Immature natural killer cell (primary cell): ENCODE data around the gene SMG6. TPM values are rescaled to one million over a fixed set of nuclear protein-coding genes. Genes with fewer than 3 reads are reported as not detected.
A peak's percentile ranks its signal among the peaks of the same experiment; 100 is the strongest.

ENCODE experiments used
- DNase-seq, 3 donors: peaks; one replicate each; pipeline ENCODE4 v3.0.0; 2022; ENCODE audit warnings: mixed read lengths in 1 of 3
- H3K27ac Mint-ChIP-seq, 6 donors: one replicate each; pipeline ENCODE4 v1.8.0; 2020; ENCODE audit warnings: mixed read lengths in 6 of 6, mild to moderate bottlenecking in 5 of 6, inconsistent platforms in 4 of 6, moderate library complexity in 3 of 6
- H3K27me3 Mint-ChIP-seq, 3 donors: one replicate each; pipeline ENCODE4 v1.8.0; 2020 to 2021; ENCODE audit warnings: low read depth in 3 of 3, mild to moderate bottlenecking in 3 of 3, mixed read lengths in 3 of 3, moderate library complexity in 3 of 3, inconsistent platforms in 1 of 3
- H3K36me3 Mint-ChIP-seq, 3 donors: one replicate each; pipeline ENCODE4 v1.8.0; 2020; ENCODE audit warnings: mixed read lengths in 3 of 3, inconsistent platforms in 2 of 3, mild to moderate bottlenecking in 2 of 3
- H3K4me1 Mint-ChIP-seq, 2 donors: one replicate each; pipeline ENCODE4 v1.8.0; 2020; ENCODE audit warnings: inconsistent platforms in 2 of 2, mild to moderate bottlenecking in 2 of 2, mixed read lengths in 2 of 2, moderate library complexity in 1 of 2
- H3K4me3 Mint-ChIP-seq, 5 donors: one replicate each; pipeline ENCODE4 v1.8.0; 2020; ENCODE audit warnings: mild to moderate bottlenecking in 5 of 5, mixed read lengths in 5 of 5, inconsistent platforms in 3 of 5, moderate library complexity in 3 of 5
- H3K9me3 Mint-ChIP-seq, 6 donors: one replicate each; pipeline ENCODE4 v1.8.0; 2020; ENCODE audit warnings: mild to moderate bottlenecking in 6 of 6, mixed read lengths in 6 of 6, inconsistent platforms in 4 of 6, moderate library complexity in 3 of 6
- polyA plus RNA-seq, 3 donors: library from polyadenylated mRNA; unstranded; fragments of 300-500 nt; fragmentation: Illumina TruSeq; gene quantifications; one replicate each; pipeline ENCODE4 v1.2.3, GENCODE V29; 2021

The SMG6 gene
- polyA plus RNA-seq, 3 donors from 2014 or later, result 1.6 to 9.8 (median 4.7) TPM

- Mint-ChIP-seq H3K4me3 (peak overlapping the region in 4 of 5 donors; percentile 40 to 68 (median 54)), H3K27ac (peak overlapping the region in 1 of 6 donors; percentile 61), H3K27me3 (peaks cover 24 to 40% (median 27%) of the 10 kb centered on the region in 3 donors), H3K4me1 (peaks cover 33 to 38% of the 10 kb centered on the region in 2 donors), H3K36me3 (peaks cover 7 to 8% (median 7%) of the 10 kb centered on the region in 3 donors), H3K9me3 (no peaks in the 10 kb centered on the region)
- no peak for DNase-seq
Observed at GRCh38 chr17:2057760-2058585, 245.6 kb downstream of the SMG6 start.

- no peak for DNase-seq
- Mint-ChIP-seq H3K27me3 (peaks cover 25 to 41% (median 28%) of the 10 kb centered on the region in 3 donors), H3K9me3 (no peaks in the 10 kb centered on the region), H3K36me3 (peaks cover 6 to 8% (median 7%) of the 10 kb centered on the region in 3 donors), H3K4me1 (peaks cover 29 to 36% of the 10 kb centered on the region in 2 donors), H3K4me3 (no peak overlapping the region), H3K27ac (no peak overlapping the region)
Observed at GRCh38 chr17:2057175-2057759, 246.3 kb downstream of the SMG6 start.

GRCh38 chr17:2056206-2057174, 247.1 kb downstream of the SMG6 start:
- Mint-ChIP-seq H3K4me3 (peak overlapping the region; percentile 68 to 80 (median 79)), H3K4me1 (peaks cover 31 to 38% of the 10 kb centered on the region in 2 donors), H3K27ac (peak overlapping the region in 3 of 6 donors; percentile 24 to 65 (median 55)), H3K9me3 (no peaks in the 10 kb centered on the region), H3K36me3 (peaks cover 0 to 8% (median 7%) of the 10 kb centered on the region in 3 donors), H3K27me3 (peaks cover 25 to 47% (median 30%) of the 10 kb centered on the region in 3 donors)
- DNase-seq, result peak in 2 of 3 donors; percentile 42 to 47

GRCh38 chr17:2055292-2056205, 248.0 kb downstream of the SMG6 start:
- peak; percentile 47 to 55 (median 53) for DNase-seq
- Mint-ChIP-seq H3K27ac (peak overlapping the region in 1 of 6 donors; percentile 65), H3K27me3 (peaks cover 23 to 48% (median 30%) of the 10 kb centered on the region in 3 donors), H3K9me3 (no peaks in the 10 kb centered on the region), H3K4me1 (peaks cover 26 to 34% of the 10 kb centered on the region in 2 donors), H3K36me3 (peaks cover 0 to 5% (median 4%) of the 10 kb centered on the region in 3 donors), H3K4me3 (peak overlapping the region in 3 of 5 donors; percentile 73 to 79 (median 77))

GRCh38 chr17:2054512-2055291, 248.9 kb downstream of the SMG6 start, which contains the start of gene HIC1:
HIC1 (plus strand) TSS chr17:2055103; CDS start chr17:2056691, 1,588 bp downstream.
- Mint-ChIP-seq H3K4me3 (peak within 1 kb of the TSS; percentile 75 to 81 (median 79)), H3K4me1 (peaks cover 20 to 28% of the 10 kb centered on the region in 2 donors), H3K36me3 (peaks cover 0 to 4% (median 0%) of the 10 kb centered on the region in 3 donors), H3K27me3 (peaks cover 23 to 44% (median 23%) of the 10 kb centered on the region in 3 donors), H3K27ac (peak within 1 kb of the TSS; percentile 60 to 91 (median 86)), H3K9me3 (no peaks in the 10 kb centered on the region)
- peak; percentile 78 to 82 (median 79) for DNase-seq

- no peaks in the 10 kb centered on the region for H3K36me3 Mint-ChIP-seq
- H3K27me3 Mint-ChIP-seq, result peaks cover 22 to 39% (median 24%) of the 10 kb centered on the region in 3 donors
- H3K4me1 Mint-ChIP-seq, result peaks cover 15 to 26% of the 10 kb centered on the region in 2 donors
- peak overlapping the region; percentile 75 to 81 (median 79) for H3K4me3 Mint-ChIP-seq
- peak overlapping the region; percentile 60 to 91 (median 86) for H3K27ac Mint-ChIP-seq
- H3K9me3 Mint-ChIP-seq, result no peaks in the 10 kb centered on the region
- no peak for DNase-seq
Observed at GRCh38 chr17:2054262-2054511, 249.4 kb downstream of the SMG6 start.

- Mint-ChIP-seq H3K4me3 (peak overlapping the region; percentile 75 to 81 (median 80)), H3K27me3 (peaks cover 25 to 38% (median 26%) of the 10 kb centered on the region in 3 donors), H3K4me1 (peaks cover 15 to 31% of the 10 kb centered on the region in 2 donors), H3K27ac (peak overlapping the region; percentile 66 to 91 (median 86)), H3K36me3 (no peaks in the 10 kb centered on the region), H3K9me3 (no peaks in the 10 kb centered on the region)
- DNase-seq, result peak; percentile 79 to 81 (median 81)
Observed at GRCh38 chr17:2053380-2054261, 250.0 kb downstream of the SMG6 start.

- H3K27ac Mint-ChIP-seq, result peak overlapping the region in 5 of 6 donors; percentile 26 to 73 (median 66)
- no peaks in the 10 kb centered on the region for H3K36me3 Mint-ChIP-seq
- peak overlapping the region; percentile 53 to 68 (median 55) for H3K4me3 Mint-ChIP-seq
- H3K27me3 Mint-ChIP-seq, result peaks cover 22 to 32% (median 29%) of the 10 kb centered on the region in 3 donors
- no peaks in the 10 kb centered on the region for H3K9me3 Mint-ChIP-seq
- H3K4me1 Mint-ChIP-seq, result peaks cover 15 to 30% of the 10 kb centered on the region in 2 donors
- no peak for DNase-seq
Observed at GRCh38 chr17:2051933-2052559, 251.5 kb downstream of the SMG6 start.

GRCh38 chr17:2051061-2051932, 252.3 kb downstream of the SMG6 start:
- no peaks in the 10 kb centered on the region for H3K36me3 Mint-ChIP-seq
- no peaks in the 10 kb centered on the region for H3K9me3 Mint-ChIP-seq
- peak overlapping the region; percentile 53 to 68 (median 55) for H3K4me3 Mint-ChIP-seq
- peaks cover 22 to 28% (median 26%) of the 10 kb centered on the region in 3 donors for H3K27me3 Mint-ChIP-seq
- DNase-seq, result no peak
- peak overlapping the region in 4 of 6 donors; percentile 16 to 73 (median 48) for H3K27ac Mint-ChIP-seq
- H3K4me1 Mint-ChIP-seq, result peaks cover 15 to 27% of the 10 kb centered on the region in 2 donors
